Parathyroid adenoma (tissue), 2 donors: Measurements from ENCODE around the gene MAGEA2.
"Not testable (repeated sequence)": the region's sequence is repeated elsewhere in the genome, so short reads cannot be mapped to it uniquely, and the experiment has no call there.

Experiments
- H2AFZ ChIP-seq: fragments of 300-600 bp; sonication (generic); one replicate; pipeline ENCODE4 v1.7.0; 2017; ENCODE audit warnings: antibody characterized with exemption, mild to moderate bottlenecking
- H3K27ac ChIP-seq: fragments of 300-600 bp; sonication (generic); one replicate; pipeline ENCODE4 v1.7.0; 2017
- H3K27me3 ChIP-seq: fragments of 300-600 bp; sonication (generic); one replicate; pipeline ENCODE4 v1.7.0; 2017; ENCODE audit warnings: low read length; ENCODE audit not compliant: control insufficient read depth, insufficient read depth
- H3K36me3 ChIP-seq: fragments of 300-600 bp; sonication (generic); one replicate; pipeline ENCODE4 v1.7.0; 2017; ENCODE audit warnings: low read length; ENCODE audit not compliant: control insufficient read depth, insufficient read depth
- H3K4me1 ChIP-seq: fragments of 300-600 bp; sonication (generic); one replicate; pipeline ENCODE4 v1.7.0; 2017; ENCODE audit warnings: control low read depth
- H3K4me2 ChIP-seq: fragments of 300-600 bp; sonication (generic); one replicate; pipeline ENCODE4 v1.7.0; 2017; ENCODE audit warnings: low read length
- H3K4me3 ChIP-seq: fragments of 300-600 bp; sonication (generic); one replicate; pipeline ENCODE4 v1.7.0; 2017; ENCODE audit warnings: low read depth, low read length
- H3K79me2 ChIP-seq: fragments of 300-600 bp; sonication (generic); one replicate; pipeline ENCODE4 v1.7.0; 2017; ENCODE audit warnings: control low read depth
- H3K9ac ChIP-seq: fragments of 300-600 bp; sonication (generic); one replicate; pipeline ENCODE4 v1.7.0; 2017; ENCODE audit warnings: mild to moderate bottlenecking
- H3K9me3 ChIP-seq: fragments of 300-600 bp; sonication (generic); one replicate; pipeline ENCODE4 v1.7.0; 2017; ENCODE audit warnings: low read length; ENCODE audit not compliant: control insufficient read depth
- CTCF ChIP-seq: fragments of 300-600 bp; sonication (generic); IDR thresholded peaks from one replicate; pipeline ENCODE4 v1.7.0; 2017; ENCODE audit warnings: antibody characterized with exemption, mild to moderate bottlenecking
- donor health status: primary hyperparathyroidism.

Gene MAGEA2

GRCh38 chrX:152753686-152754650 is at the start of gene MAGEA2:
Gene MAGEA2 (minus strand): TSS chrX:152753842. CDS start chrX:152751363, 2,479 bp downstream.
- H3K27ac ChIP-seq, H3K79me2 ChIP-seq, H3K9ac ChIP-seq, H3K27me3 ChIP-seq, H3K4me3 ChIP-seq, H3K36me3 ChIP-seq, H2AFZ ChIP-seq, H3K4me1 ChIP-seq, H3K4me2 ChIP-seq, H3K9me3 ChIP-seq: not testable (repeated sequence)

- Histone ChIP-seq H2AFZ (no peak overlapping the region), H3K4me3 (no peak overlapping the region), H3K27ac (no peak overlapping the region), H3K9ac (no peak overlapping the region), H3K4me1 (no peaks in the 10 kb centered on the region), H3K9me3 (no peaks in the 10 kb centered on the region), H3K36me3 (no peaks in the 10 kb centered on the region), H3K79me2 (no peaks in the 10 kb centered on the region), H3K27me3 (no peaks in the 10 kb centered on the region), H3K4me2 (no peak overlapping the region)
- no peak for TF ChIP-seq CTCF
Observed at GRCh38 chrX:152798945-152799344, 45.3 kb upstream of the MAGEA2 start.

GRCh38 chrX:152787062-152787461 is 33.4 kb upstream of the MAGEA2 start:
- not testable (repeated sequence) for H3K27me3 ChIP-seq, H3K36me3 ChIP-seq, H3K9ac ChIP-seq, H2AFZ ChIP-seq, H3K79me2 ChIP-seq, H3K4me1 ChIP-seq, H3K9me3 ChIP-seq, H3K4me3 ChIP-seq, H3K27ac ChIP-seq, H3K4me2 ChIP-seq

GRCh38 chrX:152769549-152770289 is 16.1 kb upstream of the MAGEA2 start, which contains the start of gene MAGEA6:
Gene MAGEA6 (minus strand): TSS chrX:152769689. CDS start chrX:152767650, 2,039 bp downstream.
- not testable (repeated sequence) for H3K9ac ChIP-seq, H3K27me3 ChIP-seq, H3K9me3 ChIP-seq, H3K27ac ChIP-seq, H3K79me2 ChIP-seq, H3K4me1 ChIP-seq, H2AFZ ChIP-seq, H3K4me3 ChIP-seq, H3K36me3 ChIP-seq, H3K4me2 ChIP-seq

GRCh38 chrX:152766562-152766961 is 12.9 kb upstream of the MAGEA2 start:
- H3K27me3 ChIP-seq, H2AFZ ChIP-seq, H3K4me2 ChIP-seq, H3K79me2 ChIP-seq, H3K27ac ChIP-seq, H3K4me1 ChIP-seq, H3K4me3 ChIP-seq, H3K9me3 ChIP-seq, H3K9ac ChIP-seq, H3K36me3 ChIP-seq: not testable (repeated sequence)

- H3K79me2 ChIP-seq, H2AFZ ChIP-seq, H3K9me3 ChIP-seq, H3K4me2 ChIP-seq, H3K27ac ChIP-seq, H3K9ac ChIP-seq, H3K4me1 ChIP-seq, H3K36me3 ChIP-seq, H3K27me3 ChIP-seq, H3K4me3 ChIP-seq: not testable (repeated sequence)
Observed at GRCh38 chrX:152761582-152761981, 7.9 kb upstream of the MAGEA2 start.

- H3K4me2 ChIP-seq, H3K27me3 ChIP-seq, H3K4me1 ChIP-seq, H3K9me3 ChIP-seq, H3K4me3 ChIP-seq, H3K9ac ChIP-seq, H3K36me3 ChIP-seq, H2AFZ ChIP-seq, H3K27ac ChIP-seq, H3K79me2 ChIP-seq: not testable (repeated sequence)
Observed at GRCh38 chrX:152759544-152759943, 5.9 kb upstream of the MAGEA2 start.

GRCh38 chrX:152758918-152759317 is 5.3 kb upstream of the MAGEA2 start, which contains the start of gene CSAG3:
Gene CSAG3 (plus strand): TSS chrX:152759218.
- not testable (repeated sequence) for H3K27ac ChIP-seq, H3K4me3 ChIP-seq, H2AFZ ChIP-seq, H3K79me2 ChIP-seq, H3K4me2 ChIP-seq, H3K27me3 ChIP-seq, H3K9ac ChIP-seq, H3K36me3 ChIP-seq, H3K4me1 ChIP-seq, H3K9me3 ChIP-seq

GRCh38 chrX:152754871-152755270 is 1.2 kb upstream of the MAGEA2 start:
- H3K4me1 ChIP-seq, H3K9me3 ChIP-seq, H3K79me2 ChIP-seq, H3K36me3 ChIP-seq, H2AFZ ChIP-seq, H3K4me3 ChIP-seq, H3K27me3 ChIP-seq, H3K27ac ChIP-seq, H3K9ac ChIP-seq, H3K4me2 ChIP-seq: not testable (repeated sequence)
